ENCODE results near the gene SLC17A5.
"Not testable (repeated sequence)": the region's sequence is repeated elsewhere in the genome, so short reads cannot be mapped to it uniquely, and the experiment has no call there.

SLC17A5 gene

GRCh38 chr6:73564578-73565345, 89.0 kb downstream of the SLC17A5 start:
- no peak for DNase-seq

GRCh38 chr6:73562558-73562957, 91.2 kb downstream of the SLC17A5 start:
- no peak for DNase-seq

GRCh38 chr6:73560853-73561407, 92.9 kb downstream of the SLC17A5 start:
- DNase-seq, result no peak

GRCh38 chr6:73560182-73560732, 93.5 kb downstream of the SLC17A5 start:
- DNase-seq, result no peak

GRCh38 chr6:73559399-73559794, 94.4 kb downstream of the SLC17A5 start:
- not testable (repeated sequence) for DNase-seq

- DNase-seq, result no peak
Measured at GRCh38 chr6:73558624-73559398, 95.0 kb downstream of the SLC17A5 start.

- no peak for DNase-seq
Measured at GRCh38 chr6:73556836-73557235, 97.0 kb downstream of the SLC17A5 start.

- not testable (repeated sequence) for DNase-seq
Measured at GRCh38 chr6:73555380-73555949, 98.3 kb downstream of the SLC17A5 start.

GRCh38 chr6:73551115-73551514, 102.7 kb downstream of the SLC17A5 start:
- not testable (repeated sequence) for DNase-seq

GRCh38 chr6:73548458-73549446, 105.0 kb downstream of the SLC17A5 start:
- DNase-seq, result no peak

GRCh38 chr6:73547036-73547435, 106.8 kb downstream of the SLC17A5 start:
- no peak for DNase-seq
